HG02798 (cell line): ENCODE data around the gene PAXX.

Experiments used
- ATAC-seq: cut with Tn5 transposase; IDR thresholded peaks from one replicate; pipeline ENCODE4 v1.9.1; 2021; ENCODE audit warnings: mild to moderate bottlenecking; ENCODE audit not compliant: unreplicated experiment, poor library complexity

PAXX gene

DNA sequence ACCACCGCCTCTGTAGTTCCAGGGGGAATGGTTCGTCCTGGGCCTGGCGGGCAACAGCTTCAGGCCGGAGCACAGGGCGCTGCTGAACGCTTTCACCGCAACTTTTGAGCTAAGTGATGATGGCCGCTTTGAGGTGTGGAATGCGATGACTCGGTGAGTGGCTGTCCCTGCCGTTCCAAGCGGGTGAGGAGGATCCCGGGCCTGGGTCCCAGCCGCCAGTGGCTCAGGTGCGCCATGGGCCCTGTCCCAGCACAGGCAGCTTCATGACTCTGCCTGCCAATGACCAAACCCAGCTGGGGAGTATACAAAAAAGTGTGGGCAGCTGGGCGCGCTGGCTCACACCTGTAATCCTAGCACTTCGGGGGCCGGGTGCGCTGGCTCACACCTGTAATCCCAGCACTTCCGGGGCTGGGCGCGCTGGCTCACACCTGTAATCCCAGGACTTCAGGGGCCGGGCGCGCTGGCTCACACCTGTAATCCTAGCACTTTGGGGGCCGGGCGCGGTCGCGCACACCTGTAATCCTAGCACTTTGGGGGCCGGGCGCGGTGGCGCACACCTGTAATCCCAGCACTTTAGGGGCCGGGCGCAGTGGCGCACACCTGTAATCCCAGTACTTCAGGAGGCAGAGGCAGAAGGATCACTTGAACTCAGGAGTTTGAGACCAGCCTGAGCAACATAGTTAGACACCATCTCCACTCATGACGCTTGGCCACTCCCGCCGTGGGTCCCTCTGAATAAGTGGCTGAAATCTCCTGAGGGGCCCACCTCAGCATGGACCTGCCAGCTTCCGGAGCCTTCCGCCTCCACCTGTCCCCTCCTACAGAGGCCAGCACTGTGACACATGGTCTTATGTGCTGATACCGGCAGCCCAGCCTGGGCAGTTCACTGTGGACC, 39.1 kb upstream of the PAXX start:
- no peak for ATAC-seq

GRCh38 chr9:136953771-136954269, 38.4 kb upstream of the PAXX start:
- no peak for ATAC-seq

DNA sequence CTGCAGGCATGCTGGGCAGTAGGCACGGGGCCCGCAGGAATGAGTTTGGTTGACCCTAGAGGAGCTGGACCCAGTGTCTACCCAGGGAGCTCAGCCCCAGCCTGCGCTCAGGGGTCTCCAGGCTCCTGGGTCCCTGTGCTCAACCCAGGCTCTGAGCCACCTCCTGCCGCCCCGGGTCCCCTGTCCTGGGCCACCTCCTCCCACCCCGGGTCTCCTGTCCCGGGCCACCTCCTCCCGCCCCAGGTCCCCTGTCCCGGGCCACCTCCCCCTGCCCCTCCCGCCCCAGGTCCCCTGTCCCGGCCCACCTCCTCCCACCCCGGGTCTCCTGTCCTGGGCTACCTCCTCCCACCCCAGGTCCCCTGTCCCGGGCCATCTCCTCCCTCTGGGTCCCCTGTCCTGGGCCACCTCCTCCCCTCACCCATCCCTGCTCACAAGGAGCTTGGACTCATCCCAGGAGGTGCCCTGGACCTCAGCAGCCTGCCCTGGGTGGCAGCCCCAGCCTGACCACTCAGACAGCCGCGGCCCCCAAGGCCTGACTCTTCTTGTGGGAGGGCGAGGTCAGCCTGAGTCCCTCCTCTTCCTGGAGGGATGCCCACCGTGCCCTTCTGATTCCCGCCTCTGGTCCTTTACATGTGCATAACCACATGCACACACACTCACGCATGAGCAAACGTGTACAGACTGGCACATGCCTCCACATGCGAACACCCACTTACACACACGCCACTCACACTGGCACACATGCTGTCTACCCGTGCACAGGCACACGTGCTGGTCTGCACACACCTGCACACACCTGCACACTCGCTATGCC, 37.7 kb upstream of the PAXX start:
- no peak for ATAC-seq

DNA sequence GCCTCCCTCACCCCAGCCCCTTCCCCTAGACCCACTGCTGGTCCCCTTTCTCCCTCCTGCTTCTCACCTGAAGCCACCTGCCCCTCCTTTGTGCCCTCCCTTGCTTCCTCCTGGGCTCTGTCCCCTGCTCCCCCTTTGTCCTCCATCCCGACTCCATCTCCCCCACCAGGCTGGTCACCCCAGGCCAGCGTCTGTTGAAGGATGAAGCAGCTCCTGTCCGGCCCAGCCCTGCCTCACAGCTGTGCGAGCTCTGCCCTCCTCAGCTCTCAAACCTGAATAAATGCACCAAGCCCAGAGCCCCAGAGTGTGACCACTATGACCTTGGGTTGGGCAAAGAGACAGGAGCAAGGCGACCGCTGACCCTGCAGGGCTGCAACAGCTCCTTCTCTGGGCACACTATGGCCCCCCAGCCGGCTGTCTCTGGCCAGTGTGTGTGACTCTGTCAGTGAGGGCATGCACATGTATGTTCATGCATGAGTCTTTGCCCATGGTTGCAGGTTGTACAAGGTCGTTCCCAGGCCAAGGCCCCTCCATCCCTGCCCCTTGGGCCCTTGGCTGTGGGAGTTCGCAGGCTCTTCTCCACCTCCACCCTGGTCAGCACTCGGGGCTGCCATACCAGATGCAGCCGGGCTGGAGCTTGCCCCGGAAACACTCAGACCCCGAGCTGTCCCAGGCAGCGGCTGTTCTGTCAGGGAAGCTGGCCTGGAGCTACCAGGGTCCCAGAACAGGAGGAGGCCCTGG, 36.9 kb upstream of the PAXX start:
- no peak for ATAC-seq

GRCh38 chr9:136955943-136956335, 36.3 kb upstream of the PAXX start:
- no peak for ATAC-seq

DNA sequence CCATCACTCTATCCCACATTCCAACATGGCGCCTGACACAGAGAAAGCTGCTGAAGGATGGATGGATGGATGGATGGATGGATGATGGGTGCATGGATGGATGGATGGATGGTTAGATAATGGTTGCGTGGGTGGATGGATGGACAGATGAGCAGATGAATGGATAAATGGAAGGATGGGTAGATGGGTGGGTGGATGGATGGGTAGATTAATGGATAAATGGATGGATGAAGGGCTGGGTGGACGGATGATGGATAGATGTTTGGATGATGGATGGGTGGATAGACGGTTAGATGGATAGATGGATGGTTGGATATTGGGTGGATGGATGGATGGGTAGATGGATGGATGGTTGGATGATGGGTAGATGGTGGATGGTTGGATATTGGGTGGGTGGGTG, 35.6 kb upstream of the PAXX start:
- ATAC-seq, result no peak

- ATAC-seq, result no peak
Observed at GRCh38 chr9:136957461-136957860, 34.8 kb upstream of the PAXX start.

GRCh38 chr9:136957901-136958300, 34.3 kb upstream of the PAXX start:
- ATAC-seq, result no peak

DNA sequence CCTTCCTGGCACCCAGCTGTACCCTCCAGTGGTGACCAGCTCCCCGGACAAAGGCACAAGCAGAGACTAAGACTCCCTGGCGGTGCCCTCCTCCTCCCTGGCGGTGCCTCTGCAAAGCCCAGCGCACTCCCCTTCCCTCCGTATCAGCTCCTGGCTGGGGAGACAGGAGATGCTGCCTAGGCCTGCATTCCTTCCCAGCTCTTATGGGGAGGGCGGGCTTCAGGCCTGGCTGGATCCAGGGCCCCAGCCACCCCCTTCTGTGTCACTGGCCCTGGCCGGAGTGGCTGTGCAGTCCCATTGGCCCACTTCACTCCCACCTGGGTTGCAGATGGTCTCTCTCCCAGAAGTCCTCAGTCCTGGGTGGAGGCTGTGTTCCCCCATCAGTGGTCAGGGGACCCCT, 33.7 kb upstream of the PAXX start:
- ATAC-seq, result no peak

GRCh38 chr9:136958898-136959850, 33.0 kb upstream of the PAXX start:
- ATAC-seq, result no peak

DNA sequence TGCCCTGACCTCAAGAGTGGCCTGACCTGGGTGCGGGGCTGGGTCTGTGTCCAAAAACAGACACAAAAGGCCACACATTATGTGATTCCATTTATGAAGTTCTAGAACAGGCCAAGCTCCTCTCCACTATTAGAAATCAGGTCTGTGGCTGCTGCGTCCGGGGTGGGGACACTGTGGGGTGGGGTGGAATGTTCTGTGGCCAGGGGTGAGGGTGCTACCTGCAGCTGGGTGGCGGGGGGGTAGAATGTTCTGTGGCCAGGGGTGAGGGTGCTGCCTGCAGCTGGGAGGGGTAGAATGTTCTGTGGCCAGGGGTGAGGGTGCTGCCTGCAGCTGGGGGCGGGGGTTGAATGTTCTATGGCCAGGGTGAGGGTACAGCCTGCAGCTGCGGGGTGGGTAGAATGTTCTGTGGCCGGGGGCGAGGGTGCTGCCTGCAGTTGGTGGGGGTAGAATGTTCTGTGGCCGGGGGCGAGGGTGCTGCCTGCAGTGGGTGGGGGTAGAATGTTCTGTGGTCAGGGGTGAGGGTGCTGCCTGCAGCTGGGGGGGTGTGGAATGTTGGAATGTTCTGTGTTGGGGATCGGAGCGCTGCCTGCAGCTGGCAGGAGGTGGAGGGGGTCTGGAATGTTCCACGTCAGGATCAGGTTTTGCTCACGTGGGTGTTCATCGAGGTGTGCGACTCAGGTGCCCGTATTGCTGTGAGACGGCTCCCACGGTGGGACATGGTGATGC, 31.8 kb upstream of the PAXX start:
- ATAC-seq, result no peak

- no peak for ATAC-seq
Observed at GRCh38 chr9:136960938-136961275, 31.3 kb upstream of the PAXX start.

DNA sequence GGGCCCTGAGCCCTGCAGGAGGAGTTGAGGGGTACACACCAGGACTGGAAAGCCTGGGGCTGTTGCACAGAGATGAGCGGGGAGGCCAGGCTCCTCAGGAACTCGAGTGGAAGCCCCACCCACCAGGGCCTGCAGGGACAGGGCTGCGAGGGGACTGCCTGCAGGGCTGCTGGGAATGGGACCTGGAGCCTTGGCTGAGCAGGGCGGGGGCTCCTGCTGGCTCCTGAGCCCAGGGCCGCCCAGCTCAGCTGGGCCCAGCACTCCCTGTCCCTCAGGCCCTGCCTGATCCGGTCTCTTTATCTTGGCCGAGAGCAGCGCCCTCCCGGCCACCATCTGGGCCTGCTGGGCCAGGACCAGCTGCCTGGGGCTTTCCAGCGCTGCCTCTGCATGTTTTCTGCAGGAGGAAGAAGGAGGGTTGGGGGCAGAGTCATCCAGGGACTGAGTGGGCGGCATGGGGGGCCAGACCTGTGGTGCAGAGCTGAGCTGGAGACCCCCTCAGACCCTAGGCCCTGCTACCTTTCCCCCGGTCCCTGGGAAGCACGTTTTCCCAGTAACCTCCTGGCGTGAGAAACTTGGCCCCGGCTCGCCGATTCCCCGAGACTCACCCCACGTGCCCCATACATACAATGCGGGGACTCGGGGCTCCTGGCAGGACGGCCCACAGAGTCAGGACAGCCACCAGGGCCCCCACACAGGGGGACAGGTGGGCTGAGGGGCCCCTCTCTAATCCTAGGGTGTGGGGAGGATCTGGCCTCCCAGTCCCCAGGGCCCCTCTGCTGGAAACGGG, 30.8 kb upstream of the PAXX start:
- ATAC-seq, result no peak

DNA sequence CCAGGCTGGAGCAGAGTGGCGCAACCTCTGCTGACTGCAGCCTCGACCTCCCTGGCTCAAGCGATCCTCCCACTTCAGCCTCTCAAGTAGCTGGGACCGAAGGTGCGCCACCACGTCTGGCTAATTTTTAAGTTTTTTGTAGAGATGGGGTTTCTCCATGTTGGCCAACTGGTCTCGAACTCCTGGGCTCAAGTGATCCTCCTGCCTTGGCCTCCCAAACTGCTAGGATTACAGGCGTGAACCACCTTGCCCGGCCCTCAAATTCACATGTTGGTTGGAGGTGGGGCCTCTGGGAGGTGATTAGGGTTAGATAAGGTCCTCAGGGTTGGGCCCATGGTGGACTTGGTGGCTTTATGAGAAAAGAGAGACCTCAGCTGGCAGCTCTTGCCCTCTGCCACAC, 30.1 kb upstream of the PAXX start:
- no peak for ATAC-seq

- ATAC-seq, result no peak
Observed at GRCh38 chr9:136962701-136963248, 29.4 kb upstream of the PAXX start.

DNA sequence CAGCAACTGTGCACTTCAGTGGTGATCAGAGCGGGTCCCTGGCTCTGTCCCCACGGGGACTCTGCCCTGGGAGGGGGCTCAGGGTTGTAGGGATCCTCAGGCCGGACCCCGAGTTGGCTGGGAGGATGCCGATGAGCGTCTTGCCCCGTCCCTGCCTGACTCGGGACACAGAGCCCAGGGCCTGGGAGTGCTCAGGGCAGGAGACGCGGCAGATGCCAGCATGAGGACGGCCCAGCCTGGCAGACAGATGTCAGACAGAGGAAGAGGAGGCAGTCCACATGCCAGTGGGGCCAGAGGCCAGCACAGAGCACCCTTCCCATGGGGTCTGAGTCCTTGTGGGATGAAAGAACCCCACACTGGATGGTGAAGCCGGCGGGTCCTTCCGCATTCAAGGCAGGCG, 28.9 kb upstream of the PAXX start:
- no peak for ATAC-seq

DNA sequence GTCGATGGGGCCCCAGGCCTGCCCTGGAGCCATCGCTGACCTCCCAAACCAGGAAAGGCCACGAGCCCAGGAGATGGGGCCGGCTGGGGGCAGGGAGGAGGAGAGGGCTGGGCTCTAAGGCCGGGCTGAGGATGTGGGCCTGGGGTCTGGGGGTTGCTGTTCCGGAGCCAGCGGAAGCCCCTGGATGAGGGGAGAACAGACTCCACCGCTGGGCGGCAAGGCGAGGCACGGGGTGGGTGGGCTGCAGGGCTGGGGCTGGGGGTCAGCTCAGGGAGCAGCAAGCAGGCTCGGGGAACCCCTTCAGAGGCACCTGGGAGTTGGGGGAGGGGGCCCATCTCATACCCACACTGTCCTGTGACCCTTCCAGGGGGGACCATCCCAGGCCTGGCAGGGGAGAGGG, 28.5 kb upstream of the PAXX start:
- no peak for ATAC-seq

GRCh38 chr9:136964171-136964689, 28.0 kb upstream of the PAXX start:
- ATAC-seq, result no peak
